Stimulated activated CD4-positive, alpha-beta T cell treated with anti-CD3 and anti-CD28 coated beads, Interleukin-4, amount 100 ng/mL, for 48 hours (primary cell): Measurements from ENCODE around the gene TMED10.
"Not testable (repeated sequence)": the region's sequence is repeated elsewhere in the genome, so short reads cannot be mapped to it uniquely, and the experiment has no call there.

ENCODE experiments used
- DNase-seq, 2 donors: peaks; one replicate each; pipeline ENCODE4 v3.0.0-alpha.2; 2020; ENCODE audit warnings: low read depth in 2 of 2

Gene TMED10

DNA sequence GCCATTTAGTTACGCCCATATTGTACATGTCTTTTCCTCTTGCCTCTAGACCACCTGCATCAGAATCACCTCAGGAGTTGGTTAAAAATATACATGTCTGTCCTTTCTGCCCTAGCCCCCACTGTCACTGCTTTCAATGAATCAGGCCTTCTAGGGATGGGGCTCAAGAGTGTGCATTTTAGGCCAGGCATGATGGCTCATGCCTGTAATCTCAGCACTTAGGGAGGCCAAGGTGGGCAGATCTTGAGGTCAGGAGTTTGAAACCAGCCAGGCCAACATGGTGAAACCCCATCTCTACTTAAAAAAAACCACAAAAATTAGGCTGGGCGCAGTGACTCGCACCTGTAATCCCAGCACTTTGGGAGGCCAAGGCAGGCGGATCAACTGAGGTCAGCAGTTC, 13.6 kb upstream of the TMED10 start:
- no peak for DNase-seq

DNA sequence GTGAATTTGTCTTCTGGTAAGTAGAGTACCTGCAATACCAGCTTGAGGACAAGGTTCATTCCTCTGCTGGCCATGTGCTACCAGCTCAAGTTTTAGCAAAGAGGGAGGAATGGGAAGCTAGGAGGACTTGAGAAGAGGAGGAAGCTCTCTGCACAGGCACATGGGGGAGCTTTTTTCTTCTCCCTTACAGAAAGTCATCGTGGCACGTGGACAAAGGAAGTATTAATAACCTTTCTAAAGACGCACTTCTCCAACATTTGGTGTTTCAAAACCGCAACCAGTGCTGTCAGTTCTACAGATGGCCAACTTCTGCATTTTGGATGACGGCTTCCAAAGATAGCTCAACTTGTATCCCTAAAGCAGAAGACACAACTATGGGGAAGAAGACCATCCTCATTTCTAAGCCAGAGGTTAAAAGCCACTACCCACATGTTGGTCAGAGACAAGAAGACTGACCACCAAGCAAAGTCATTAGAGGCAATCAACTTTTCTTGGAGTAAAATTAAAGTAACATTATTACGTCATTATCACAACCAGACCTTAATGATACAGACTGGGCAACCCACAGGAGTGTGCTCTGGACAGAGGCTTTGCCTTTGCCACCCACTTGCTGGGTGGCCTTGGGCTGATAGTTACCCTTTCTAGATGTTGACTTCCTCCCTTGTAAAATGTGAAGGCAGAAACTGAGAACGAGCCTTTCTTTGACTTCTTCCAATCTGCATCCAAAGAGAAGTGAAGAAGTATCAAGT, 12.3 kb upstream of the TMED10 start:
- DNase-seq = no peak

DNA sequence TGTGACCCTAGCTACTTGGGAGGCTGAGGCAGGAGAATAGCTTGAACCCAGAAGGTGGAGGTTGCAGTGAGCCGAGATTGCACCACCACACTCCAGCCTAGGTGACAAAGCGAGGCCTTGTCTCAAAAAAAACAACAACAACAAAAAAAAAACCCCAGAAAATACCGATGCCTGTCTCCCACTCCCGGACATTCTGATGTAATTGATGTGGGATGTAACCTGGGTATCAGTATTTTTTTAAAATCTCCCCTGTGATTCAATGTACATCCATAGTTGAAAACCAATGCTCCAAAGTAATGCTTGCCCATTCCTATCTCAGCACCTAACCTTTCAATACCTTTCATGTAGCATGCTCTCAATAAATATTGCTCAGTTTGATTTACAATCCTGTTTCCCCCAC, 11.7 kb upstream of the TMED10 start:
- DNase-seq = no peak

DNA sequence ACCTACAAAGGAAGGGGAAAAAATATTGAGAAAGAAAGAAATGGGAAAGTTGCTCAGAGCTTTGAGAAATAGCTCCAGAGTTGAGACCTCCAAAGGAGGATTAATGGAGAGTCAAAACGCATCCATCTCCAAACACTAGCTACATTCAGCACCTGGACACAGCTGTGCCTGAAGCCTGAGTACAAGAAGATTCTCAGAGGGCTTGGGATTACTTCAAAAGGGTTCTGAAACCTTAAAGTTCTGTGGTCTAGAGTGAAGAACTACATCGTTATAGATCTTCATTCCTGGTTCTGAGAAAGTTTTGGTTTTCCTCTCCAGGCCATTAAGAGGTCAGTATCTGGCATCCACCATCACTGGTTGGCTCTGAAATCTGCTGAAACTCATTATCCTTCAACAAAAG, 10.5 kb upstream of the TMED10 start:
- no peak for DNase-seq

DNA sequence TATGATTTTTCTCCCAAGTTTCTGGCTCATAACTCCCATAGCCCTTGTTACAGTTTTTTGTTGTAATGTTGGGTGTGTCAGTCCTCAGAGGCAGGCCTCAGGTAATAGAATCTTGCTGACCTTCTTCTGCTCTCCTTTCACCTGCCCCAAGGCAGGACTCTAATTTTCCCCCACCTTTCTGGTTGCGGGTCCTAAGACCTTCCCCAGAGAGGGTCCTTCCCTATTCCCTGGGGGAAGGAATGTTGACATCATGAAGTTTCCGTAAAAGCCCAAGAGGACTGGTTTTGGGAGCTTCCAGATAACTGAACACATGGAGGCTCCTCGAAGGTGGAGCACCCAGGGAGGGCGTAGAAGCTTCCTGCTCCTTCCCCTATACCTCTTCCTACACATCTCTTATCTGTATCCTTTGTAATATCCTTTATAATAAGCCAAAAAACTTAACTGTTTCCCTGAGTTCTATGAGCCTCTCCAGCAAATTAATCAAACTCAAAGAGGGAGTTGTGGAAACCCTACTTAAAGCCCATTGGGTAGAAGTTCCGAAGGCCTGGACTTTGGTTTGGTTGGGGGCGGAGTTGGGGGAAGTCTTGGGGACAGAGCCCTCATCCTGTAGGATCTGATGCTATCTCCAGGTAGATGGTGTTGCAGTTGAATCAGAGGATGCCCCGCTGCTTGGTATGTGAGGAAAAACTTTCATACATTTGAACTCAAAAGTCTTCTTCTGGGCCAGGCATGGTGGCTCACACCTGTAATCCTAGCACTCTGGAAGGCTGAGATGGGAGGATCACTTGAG, 9.0 kb upstream of the TMED10 start:
- no peak for DNase-seq

DNA sequence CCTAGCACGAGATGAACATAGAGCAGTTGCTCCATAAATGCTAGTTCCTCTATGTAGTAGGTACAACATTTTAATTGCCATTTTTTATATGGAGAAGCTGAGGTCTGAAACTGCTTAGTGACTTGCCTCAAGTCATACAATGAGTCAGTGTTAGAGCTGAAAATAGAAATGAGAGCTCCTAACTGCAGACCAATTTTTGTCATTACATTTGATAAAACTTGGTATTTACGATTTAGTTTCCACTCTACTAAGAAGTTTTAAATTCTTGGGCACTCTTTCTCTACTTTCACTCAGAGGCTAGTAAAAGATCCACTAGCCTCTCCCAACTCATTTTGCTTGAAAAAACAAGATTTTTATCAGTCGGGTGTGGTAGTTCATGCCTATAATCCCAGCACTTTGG, 8.1 kb upstream of the TMED10 start:
- no peak for DNase-seq

DNA sequence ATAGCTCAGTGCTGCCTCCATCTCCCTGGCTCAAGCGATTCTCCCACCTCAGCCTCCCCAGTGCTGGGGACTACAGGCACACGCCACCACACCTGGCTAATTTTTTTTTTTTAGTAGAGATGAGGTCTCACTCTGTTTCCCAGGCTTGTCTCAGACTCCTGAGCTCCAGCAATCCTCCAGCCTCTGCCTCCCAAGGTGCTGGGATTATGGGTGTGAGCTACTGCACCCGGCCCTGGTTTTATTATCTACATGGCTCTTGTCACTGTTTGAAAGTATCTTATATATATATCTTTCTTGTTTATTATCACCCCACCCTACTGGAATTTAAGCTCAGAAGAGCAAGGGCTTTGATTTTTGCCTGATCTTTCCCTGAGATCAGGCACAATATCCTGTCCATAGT, 7.6 kb upstream of the TMED10 start:
- DNase-seq = no peak

DNA sequence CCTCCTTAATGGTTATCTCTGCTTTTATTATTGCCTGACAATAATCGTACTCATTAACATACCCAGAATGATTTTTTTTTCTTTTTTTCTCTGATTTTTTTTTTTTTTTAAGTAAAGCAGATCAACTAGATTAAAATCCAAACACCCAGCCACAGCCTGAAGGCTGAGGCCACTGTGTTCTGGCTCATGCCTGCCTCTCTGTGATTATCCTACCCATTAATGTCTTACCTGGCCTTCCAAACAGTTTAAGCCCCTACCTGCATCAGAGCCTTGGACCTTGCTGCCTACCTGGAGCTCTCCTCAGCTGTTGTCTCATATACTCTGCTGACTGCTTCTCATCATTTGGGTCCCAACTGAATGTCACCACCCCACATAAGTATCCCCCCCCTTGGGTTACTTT, 6.8 kb upstream of the TMED10 start:
- no peak for DNase-seq

DNA sequence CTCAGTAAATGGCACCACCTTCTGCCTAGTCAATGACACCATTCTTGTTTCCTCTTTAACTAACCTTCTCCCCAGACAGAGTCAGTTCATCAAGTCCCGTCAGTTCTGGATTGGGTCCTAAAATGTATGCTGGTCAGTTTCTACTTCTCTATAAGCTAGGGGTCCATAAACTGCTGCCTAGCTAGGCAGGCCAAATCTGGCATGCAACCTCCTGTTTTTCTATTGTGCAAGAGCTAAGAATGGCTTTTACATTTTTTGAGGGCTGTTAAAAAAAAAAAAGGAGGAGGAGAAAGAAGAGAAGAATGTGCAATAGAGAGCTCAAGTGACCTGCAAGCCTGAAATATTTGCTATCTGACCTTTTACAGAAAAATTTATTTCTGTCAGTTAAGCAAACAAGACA, 6.4 kb upstream of the TMED10 start:
- DNase-seq = no peak

DNA sequence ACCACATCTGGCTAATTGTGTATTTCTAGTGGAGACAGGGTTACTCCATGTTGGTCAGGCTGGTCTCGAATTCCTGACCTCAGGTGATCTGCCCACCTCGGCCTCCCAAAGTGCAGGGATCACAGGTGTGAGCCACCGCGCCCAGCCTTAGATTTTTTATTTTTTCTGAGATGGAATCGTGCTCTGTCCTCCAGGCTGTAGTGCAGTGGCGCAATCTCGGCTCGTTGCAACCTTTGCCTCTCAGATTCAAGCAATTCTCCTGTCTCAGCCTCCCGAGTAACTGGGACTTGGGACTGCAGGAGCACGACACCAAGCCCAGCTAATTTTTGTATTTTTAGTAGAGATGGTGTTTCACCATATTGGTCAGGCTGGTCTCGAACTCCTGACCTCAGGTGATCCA, 5.8 kb upstream of the TMED10 start:
- not testable (repeated sequence) for DNase-seq

DNA sequence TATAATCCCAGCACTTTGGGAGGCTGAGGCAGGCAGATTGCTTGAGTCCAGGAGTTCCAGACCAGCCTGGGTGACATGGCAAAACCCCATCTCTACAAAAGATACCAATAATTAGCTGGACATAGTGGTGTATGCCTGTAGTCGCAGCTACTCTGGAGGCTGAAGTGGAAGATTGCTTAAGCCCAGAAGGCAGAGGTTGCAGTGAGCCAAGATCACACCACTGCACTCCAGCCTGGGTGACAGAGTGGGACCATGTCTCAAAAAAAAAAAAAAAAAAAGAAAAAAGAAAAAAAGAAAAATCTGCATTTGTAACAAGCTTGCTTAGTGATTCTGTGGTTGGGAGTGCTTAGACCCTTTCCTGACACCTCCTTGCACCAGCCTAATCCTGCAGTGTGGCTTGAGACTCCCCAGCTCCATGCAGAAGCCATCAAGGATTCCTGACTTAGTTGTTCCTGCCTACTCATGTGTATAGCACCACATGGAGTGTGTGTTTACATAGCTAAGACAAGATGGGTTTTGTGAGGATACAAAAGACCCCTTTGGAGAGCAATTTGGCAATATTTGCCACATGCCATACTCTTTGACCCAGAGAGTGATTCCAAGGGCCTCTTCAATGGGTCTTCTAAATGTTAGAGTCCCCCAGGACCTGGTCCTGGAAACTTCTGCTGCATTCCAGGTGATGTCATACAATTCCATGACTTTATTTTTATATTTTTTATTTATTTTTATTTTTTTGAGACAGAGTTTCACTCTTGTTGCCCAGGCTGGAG, 5.1 kb upstream of the TMED10 start:
- DNase-seq = no peak

DNA sequence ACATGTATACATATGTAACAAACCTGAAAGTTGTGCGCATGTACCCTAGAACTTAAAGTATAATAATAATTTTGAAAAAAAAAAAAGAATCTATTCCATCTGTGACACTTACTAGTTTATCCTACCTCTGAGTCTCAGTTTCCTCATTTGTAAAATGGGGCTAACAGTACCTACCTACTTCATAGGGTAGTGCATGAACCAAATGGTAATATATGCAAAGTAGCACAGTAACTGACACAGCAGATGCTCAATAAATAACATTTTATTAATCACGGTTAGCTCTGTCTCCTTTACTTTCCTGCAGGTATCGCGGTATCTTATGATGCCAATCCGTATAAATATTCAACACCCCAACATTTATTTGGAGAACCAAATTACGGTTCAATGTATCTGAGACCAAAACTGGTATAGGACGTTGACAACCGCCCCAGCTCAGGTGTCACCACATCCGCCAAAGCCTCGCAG, 703 bp downstream of the TMED10 start:
- DNase-seq = no peak

DNA sequence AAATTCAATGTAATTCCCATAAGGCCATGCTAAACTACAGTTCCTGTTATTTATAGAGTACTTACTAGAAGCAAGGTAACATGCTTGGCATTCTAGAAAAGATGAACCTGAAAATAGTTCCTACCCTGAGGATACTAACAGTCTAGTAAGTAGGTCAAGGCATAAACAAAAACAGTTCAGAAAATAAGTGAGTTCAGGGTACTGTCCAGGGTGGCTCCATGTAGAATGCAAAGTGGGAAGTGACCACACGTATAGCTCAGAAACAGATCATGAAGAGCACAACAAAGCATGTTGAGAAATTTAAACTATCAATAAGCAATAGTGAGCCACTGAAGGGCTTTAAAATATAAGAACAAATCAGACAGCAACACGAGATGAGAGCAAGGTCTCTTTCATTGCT, 2.3 kb downstream of the TMED10 start:
- DNase-seq = no peak

DNA sequence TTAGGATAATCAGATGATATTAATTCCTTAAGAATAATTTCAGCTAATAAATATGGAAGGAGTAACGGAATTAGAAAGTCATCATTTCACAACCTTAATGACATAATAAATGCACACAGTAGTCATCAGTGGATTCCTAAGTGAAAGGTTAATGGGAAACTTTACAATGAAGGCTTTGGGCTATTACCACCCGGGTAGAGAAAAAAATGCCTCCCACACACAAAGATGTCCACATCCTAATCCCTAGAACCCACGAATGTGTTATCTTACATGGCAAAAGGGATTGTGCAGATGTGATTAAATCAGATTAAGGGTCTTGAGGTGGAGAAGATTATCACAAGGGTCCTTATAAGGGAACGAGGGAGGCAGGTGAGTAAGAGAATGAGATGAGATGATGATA, 5.6 kb downstream of the TMED10 start:
- DNase-seq = no peak

DNA sequence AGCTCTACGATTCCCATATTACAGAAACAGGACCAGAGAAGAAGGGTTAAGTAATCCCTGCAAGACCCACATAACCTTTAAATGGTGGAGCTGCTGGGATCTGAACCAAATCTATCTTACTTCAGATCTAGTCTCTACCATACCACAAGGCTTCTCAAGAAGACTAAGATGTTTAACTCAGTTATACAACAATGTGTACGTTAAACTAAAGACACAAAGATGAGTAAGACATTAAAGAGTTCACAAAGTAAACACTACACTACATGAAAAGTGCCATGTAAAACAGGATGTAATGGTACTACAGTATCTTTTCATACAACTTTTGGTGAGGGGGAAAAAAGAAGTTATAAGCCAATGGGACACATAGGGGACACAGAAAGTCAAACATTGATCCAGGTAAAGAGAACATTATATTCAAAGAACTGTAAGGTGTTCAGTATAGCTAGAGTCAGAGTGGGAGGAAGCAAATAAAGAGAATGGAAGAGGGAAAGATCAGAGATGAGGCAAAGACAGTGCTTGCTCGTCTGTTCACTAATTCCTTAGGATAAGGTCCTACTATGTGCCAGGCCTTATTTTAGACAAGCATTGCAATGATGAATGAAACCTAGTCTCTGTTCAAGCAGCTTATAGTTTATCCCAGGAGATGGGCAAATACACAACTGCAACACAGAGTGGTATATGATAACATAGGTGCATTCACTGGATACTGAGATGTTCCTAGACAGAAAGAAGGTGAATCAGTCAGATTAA, 7.7 kb downstream of the TMED10 start:
- no peak for DNase-seq

DNA sequence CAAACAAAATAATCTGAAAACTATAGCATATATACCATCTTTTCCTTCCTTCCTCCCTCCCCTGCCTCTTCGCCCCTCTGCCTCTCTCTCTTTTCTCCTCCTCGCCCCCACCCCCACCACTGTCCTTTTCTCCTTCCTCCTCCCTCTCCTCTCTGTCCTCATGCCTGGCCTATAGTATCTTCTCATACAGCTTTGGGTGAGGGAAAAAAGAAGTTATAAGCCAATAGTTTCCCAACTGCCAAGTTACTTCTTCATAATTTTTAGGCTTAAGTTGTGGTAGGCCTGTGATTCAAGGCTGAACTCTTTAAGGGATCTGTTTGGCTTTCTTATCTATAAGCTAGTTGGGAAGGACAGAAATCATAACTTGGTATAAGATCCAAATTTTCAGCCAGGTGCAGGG, 9.1 kb downstream of the TMED10 start:
- no peak for DNase-seq

DNA sequence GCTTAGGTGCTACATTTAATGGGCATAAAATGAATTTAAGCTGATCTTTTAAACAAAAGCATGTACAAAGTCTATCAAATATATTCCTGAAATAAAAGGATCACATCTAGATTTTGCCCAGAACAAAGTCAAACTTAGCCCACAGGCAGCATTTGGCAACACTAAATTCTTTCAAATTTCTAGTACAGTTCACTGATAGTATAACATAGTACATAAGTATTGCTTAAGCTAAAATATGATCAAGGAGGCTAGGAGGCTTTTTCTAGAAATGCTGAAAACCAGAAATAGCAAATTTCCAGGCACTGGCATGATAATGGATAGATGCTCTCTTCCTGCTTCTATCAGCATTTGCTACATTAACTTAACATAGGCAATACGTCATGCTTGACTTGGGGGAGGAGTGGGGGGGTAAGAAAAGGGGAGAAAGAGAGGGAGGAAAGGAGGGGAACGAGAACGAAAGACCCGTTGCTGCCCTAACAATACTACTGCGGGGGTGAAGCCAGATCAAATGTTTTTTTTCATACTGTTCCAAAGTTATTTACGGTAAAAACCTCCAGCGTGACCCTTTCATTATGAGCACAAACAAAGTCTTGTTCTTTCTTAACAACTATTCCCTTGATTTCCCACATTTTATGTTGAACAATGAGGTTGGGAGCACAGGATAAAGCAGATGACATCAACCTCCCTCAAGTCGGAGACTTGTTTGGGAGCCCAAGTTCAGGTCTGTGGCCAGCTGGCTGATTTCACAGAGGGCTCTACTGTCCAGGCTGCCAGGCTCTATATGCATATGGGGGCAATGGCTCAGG, 10.6 kb downstream of the TMED10 start:
- DNase-seq = no peak

DNA sequence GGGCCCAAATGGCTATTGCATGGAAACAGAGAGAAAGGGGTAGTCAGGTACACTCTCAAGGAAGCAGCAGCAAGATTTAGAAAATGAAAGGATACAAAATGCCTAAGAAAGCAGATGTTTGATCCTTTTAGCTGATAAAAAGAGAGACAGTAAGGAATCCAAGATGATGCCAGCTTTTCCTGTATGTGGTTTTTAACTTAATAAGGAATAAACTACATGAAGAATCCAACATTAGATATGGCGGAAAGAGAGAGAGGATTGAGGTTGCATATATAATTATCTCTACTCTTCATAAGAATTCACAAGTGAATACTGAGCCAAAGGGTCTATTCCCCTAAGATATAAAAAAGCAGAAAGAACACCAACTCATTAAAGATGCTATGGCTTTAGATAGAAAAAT, 11.6 kb downstream of the TMED10 start:
- no peak for DNase-seq

DNA sequence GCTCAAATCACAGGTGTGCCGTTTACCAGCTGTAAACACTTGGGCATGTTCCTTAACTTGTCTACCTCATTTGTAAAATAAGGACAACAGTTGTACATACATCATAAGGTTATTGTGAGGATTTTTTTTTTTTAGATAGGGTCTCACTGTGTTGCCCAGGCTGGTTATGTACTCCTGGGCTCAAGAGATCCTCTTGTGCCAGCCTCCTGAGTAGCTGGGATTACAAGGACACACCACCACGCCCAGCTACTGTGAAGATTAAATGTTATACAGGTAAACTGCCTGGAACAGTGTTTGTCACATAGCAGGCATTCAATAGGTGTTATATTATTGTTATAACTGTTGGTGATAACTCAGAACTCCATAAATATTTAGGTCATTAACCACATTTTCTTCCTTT, 12.7 kb downstream of the TMED10 start:
- no peak for DNase-seq

DNA sequence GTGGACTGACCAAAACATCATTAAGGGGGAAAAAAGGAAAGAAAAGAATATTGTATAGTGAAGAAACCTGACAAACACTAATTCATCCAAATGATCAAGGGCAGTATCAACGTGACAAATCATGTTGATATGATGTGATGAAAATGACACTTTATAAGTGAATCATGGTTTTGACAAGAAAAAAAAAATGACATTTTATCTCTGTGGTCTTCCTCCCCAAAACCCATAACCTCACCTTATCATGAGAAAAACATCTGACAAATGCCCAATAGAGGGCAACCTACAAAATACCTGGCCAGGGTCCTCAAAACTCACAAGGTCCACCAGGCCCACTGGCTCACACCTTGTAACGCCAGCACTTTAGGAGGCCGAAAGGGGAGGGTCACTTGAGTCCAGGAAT, 13.8 kb downstream of the TMED10 start:
- no peak for DNase-seq
